HepG2 (cell line): ENCODE data around the gene MCM3AP. TPM values are rescaled to one million over a fixed set of nuclear protein-coding genes. Genes with fewer than 3 reads are reported as not detected.

Source experiments
- CREM ChIP-seq, 2 experiments: sonication (generic) in 1 of 2; formaldehyde crosslinking in 1 of 2; IDR thresholded peaks; 2 replicates each; pipeline versions ENCODE4 v1.4.0 to v1.6.1; 2016 to 2020; ENCODE audit warnings: antibody characterized with exemption in 1 of 2, mild to moderate bottlenecking in 1 of 2, missing genetic modification reagents in 1 of 2
- EHMT2 ChIP-seq: fragments of 200-600 bp; sonication (generic); IDR thresholded peaks from 2 replicates; pipeline ENCODE4 v1.7.0; 2017; ENCODE audit warnings: antibody characterized with exemption, low read depth, low read length, borderline replicate concordance
- GZF1 ChIP-seq: sonication (generic); formaldehyde crosslinking; IDR thresholded peaks from 2 replicates; pipeline ENCODE4 v1.5.1; 2020; ENCODE audit warnings: mild to moderate bottlenecking, missing genetic modification reagents
- KLF6 ChIP-seq: IDR thresholded peaks from 2 replicates; pipeline ENCODE4 v1.8.0; 2016; ENCODE audit warnings: missing biosample characterization, missing genetic modification reagents
- NFE2L2 ChIP-seq: fragments of 150-350 bp; IDR thresholded peaks from 2 replicates; pipeline ENCODE4 v1.6.1; 2014; ENCODE audit warnings: low read length
- NFYC ChIP-seq: IDR thresholded peaks from 2 replicates; pipeline ENCODE4 v1.6.1; 2016; ENCODE audit warnings: missing genetic modification reagents, missing compliant biosample characterization
- NR2F2 ChIP-seq: IDR thresholded peaks from 2 replicates; pipeline ENCODE4 v1.6.1; 2012; ENCODE audit warnings: low read depth, inconsistent platforms, borderline replicate concordance
- PATZ1 ChIP-seq: sonication (generic); formaldehyde crosslinking; IDR thresholded peaks from 2 replicates; pipeline ENCODE4 v1.4.0; 2020; ENCODE audit warnings: missing genetic modification reagents
- SIN3B ChIP-seq: fragments of 150-350 bp; IDR thresholded peaks from 2 replicates; pipeline ENCODE4 v1.6.1; 2014; ENCODE audit warnings: low read length
- SRSF4 ChIP-seq: fragments of 200-400 bp; formaldehyde crosslinking; IDR thresholded peaks from one replicate; pipeline ENCODE4 v1.6.1; 2018; ENCODE audit warnings: mild to moderate bottlenecking, low read depth, low read length, moderate library complexity; ENCODE audit not compliant: poor library complexity, severe bottlenecking
- TAF15 ChIP-seq: fragments of 200-400 bp; formaldehyde crosslinking; IDR thresholded peaks from one replicate; pipeline ENCODE4 v1.6.1; 2018; ENCODE audit warnings: mild to moderate bottlenecking, low read depth, low read length; ENCODE audit not compliant: poor library complexity, severe bottlenecking
- TBX3 ChIP-seq: fragments of 450-650 bp; IDR thresholded peaks from 2 replicates; pipeline ENCODE4 v1.6.1; 2017; ENCODE audit warnings: antibody characterized with exemption, mild to moderate bottlenecking, inconsistent platforms, borderline replicate concordance
- ZFP36 ChIP-seq: fragments of 150-350 bp; IDR thresholded peaks from 2 replicates; pipeline ENCODE4 v1.6.1; 2018; ENCODE audit warnings: borderline replicate concordance, low read length, low read depth; ENCODE audit not compliant: partially characterized antibody
- ZNF136 ChIP-seq: sonication (generic); formaldehyde crosslinking; IDR thresholded peaks from 2 replicates; pipeline ENCODE4 v1.8.1; 2022; ENCODE audit warnings: low read depth, mild to moderate bottlenecking, moderate library complexity, missing genetic modification reagents
- ZNF749 ChIP-seq: sonication (generic); formaldehyde crosslinking; IDR thresholded peaks from 2 replicates; pipeline ENCODE4 v1.8.0; 2022; ENCODE audit warnings: mild to moderate bottlenecking, missing genetic modification reagents, moderate library complexity, borderline replicate concordance
- ZNF891 ChIP-seq: sonication (generic); formaldehyde crosslinking; IDR thresholded peaks from 2 replicates; pipeline ENCODE4 v1.5.0; 2020; ENCODE audit warnings: mild to moderate bottlenecking, missing genetic modification reagents
- polyA plus RNA-seq, 8 experiments: library from polyadenylated mRNA; depleted of rRNA in 3 of 8; stranded (reverse) in 7 of 8; unstranded in 1 of 8; fragments of >200 nt; fragmentation: Illumina TruSeq in 4 of 8; extraction: Trizol in 4 of 8; gene quantifications; 2 replicates each; pipeline versions ENCODE4 v1.2.1 to v1.2.3, GENCODE V29; 2011 to 2016; ENCODE audit warnings: low read depth in 4 of 8, missing spikeins in 1 of 8, mixed read lengths in 1 of 8; ENCODE audit not compliant: insufficient read depth in 1 of 8
- total RNA-seq, 5 experiments: library from RNA; depleted of rRNA; stranded (reverse); fragments of >200 nt; fragmentation: Illumina TruSeq; extraction: Trizol; gene quantifications; 2 replicates each; pipeline ENCODE4 v1.2.3, GENCODE V29; 2016; ENCODE audit warnings: low read depth in 1 of 5
- TF ChIP-seq, protein P1 (sequence below): sonication (generic); formaldehyde crosslinking; IDR thresholded peaks from 2 replicates; pipeline ENCODE4 v1.4.0; 2020; ENCODE audit warnings: missing genetic modification reagents, borderline replicate concordance
- TF ChIP-seq, protein P2 (sequence below): sonication (generic); formaldehyde crosslinking; IDR thresholded peaks from 2 replicates; pipeline ENCODE4 v1.8.0; 2023; ENCODE audit warnings: mild to moderate bottlenecking, missing genetic modification reagents
- TF ChIP-seq, protein P3 (sequence below): sonication (generic); formaldehyde crosslinking; IDR thresholded peaks from 2 replicates; pipeline ENCODE4 v1.4.0; 2020; ENCODE audit warnings: missing genetic modification reagents

Gene MCM3AP
- total and polyA plus RNA-seq, 2 of the 13 experiments (the other 11 are each of a cell fraction or from before 2014, with no cell fraction given): 27.0 to 54.7 TPM

DNA sequence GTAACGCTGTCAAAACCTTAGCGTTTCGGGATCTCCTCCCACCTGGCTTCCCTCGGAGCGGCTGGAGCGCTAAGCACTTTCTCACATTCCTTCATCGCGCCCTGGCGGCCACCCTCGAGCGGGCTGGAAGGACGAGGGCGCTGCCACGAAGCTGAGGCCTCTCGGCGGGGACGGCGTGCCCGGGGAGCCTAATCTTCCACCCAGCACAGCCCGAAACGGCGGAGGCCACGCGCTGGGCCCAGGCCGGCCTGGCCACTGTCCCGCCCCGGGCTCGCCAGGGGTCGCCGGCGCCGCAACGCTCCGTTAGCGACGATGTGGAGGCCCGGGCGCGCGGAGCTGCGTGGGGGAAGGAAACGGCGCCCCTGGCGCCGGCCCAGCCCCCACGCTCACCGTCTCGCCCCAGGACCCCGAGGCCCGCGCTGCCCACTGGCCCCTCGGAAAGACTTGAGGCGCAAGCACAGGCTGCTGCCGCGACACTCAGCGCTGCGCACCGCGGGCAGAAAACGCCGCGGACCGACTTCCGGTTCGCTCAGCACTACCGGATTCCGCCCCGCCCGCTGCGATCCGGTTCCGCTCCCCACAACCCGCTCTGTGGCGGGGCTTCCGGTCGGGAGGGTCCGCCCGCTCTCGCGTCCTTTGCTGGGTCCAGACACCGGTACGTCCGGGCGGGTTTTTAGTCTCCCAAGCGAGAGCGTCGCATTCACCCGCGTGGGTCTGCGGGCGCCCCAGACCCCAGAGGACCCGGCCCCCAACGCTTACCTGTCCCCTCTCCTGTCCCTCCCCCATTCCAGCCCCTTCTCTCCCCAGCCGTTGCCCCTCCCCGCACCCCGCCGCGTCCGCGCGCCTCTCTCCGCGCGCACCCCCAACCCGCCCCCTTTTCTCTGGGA, 593 bp upstream of the MCM3AP start, which contains the start of gene YBEY (continued):
- TF ChIP-seq, protein P1, sequence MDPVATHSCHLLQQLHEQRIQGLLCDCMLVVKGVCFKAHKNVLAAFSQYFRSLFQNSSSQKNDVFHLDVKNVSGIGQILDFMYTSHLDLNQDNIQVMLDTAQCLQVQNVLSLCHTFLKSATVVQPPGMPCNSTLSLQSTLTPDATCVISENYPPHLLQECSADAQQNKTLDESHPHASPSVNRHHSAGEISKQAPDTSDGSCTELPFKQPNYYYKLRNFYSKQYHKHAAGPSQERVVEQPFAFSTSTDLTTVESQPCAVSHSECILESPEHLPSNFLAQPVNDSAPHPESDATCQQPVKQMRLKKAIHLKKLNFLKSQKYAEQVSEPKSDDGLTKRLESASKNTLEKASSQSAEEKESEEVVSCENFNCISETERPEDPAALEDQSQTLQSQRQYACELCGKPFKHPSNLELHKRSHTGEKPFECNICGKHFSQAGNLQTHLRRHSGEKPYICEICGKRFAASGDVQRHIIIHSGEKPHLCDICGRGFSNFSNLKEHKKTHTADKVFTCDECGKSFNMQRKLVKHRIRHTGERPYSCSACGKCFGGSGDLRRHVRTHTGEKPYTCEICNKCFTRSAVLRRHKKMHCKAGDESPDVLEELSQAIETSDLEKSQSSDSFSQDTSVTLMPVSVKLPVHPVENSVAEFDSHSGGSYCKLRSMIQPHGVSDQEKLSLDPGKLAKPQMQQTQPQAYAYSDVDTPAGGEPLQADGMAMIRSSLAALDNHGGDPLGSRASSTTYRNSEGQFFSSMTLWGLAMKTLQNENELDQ (CRISPR knock-in tag): no peak
- TF ChIP-seq TAF15: no peak
- no peak for TF ChIP-seq ZNF749 (CRISPR knock-in tag)
- no peak for TF ChIP-seq ZNF136 (CRISPR knock-in tag)
- peak; percentile 67; the same call in 1 of the 2 replicates for TF ChIP-seq SIN3B
- TF ChIP-seq CREM (IDR thresholded peaks at IDR 0.05): peak; percentile 19; the same call in 1 of the 2 replicates
- no peak for TF ChIP-seq CREM (CRISPR knock-in tag; IDR thresholded peaks at IDR 0.05)
- TF ChIP-seq NFE2L2: no peak
- TF ChIP-seq, protein P2, sequence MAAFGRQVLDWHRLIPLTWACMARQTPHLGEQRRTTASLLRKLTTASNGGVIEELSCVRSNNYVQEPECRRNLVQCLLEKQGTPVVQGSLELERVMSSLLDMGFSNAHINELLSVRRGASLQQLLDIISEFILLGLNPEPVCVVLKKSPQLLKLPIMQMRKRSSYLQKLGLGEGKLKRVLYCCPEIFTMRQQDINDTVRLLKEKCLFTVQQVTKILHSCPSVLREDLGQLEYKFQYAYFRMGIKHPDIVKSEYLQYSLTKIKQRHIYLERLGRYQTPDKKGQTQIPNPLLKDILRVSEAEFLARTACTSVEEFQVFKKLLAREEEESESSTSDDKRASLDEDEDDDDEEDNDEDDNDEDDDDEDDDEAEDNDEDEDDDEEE (CRISPR knock-in tag): peak; percentile 70
- TF ChIP-seq GZF1 (CRISPR knock-in tag): peak; percentile 66; the same call in 1 of the 2 replicates
- TF ChIP-seq ZNF891 (CRISPR knock-in tag): peak; percentile 54; the same call in 1 of the 2 replicates
- TF ChIP-seq SRSF4: no peak
- TF ChIP-seq, protein P3, sequence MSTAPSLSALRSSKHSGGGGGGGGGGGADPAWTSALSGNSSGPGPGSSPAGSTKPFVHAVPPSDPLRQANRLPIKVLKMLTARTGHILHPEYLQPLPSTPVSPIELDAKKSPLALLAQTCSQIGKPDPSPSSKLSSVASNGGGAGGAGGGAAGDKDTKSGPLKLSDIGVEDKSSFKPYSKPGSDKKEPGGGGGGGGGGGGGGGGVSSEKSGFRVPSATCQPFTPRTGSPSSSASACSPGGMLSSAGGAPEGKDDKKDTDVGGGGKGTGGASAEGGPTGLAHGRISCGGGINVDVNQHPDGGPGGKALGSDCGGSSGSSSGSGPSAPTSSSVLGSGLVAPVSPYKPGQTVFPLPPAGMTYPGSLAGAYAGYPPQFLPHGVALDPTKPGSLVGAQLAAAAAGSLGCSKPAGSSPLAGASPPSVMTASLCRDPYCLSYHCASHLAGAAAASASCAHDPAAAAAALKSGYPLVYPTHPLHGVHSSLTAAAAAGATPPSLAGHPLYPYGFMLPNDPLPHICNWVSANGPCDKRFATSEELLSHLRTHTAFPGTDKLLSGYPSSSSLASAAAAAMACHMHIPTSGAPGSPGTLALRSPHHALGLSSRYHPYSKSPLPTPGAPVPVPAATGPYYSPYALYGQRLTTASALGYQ (CRISPR knock-in tag): no peak
- TF ChIP-seq PATZ1 (CRISPR knock-in tag): peak; percentile 94
- TF ChIP-seq EHMT2: no peak
- TF ChIP-seq KLF6 (CRISPR knock-in tag): peak; percentile 65; the same call in 1 of the 2 replicates
- no peak for TF ChIP-seq ZFP36
- TF ChIP-seq TBX3: no peak
- no peak for TF ChIP-seq NFYC (CRISPR knock-in tag)
- TF ChIP-seq NR2F2: no peak
